MM.1S (cell line): ENCODE measurements around the gene SLC8A1.

Source experiments
- DNase-seq: peaks from one replicate; pipeline ENCODE4 v3.0.0-alpha.2; 2015
- H2AFZ ChIP-seq: fragments of 300-600 bp; sonication (generic); 2 replicates; pipeline ENCODE4 v1.6.0; 2016; ENCODE audit warnings: antibody characterized with exemption, low read length
- H3F3A ChIP-seq: fragments of 300-600 bp; sonication (generic); 2 replicates; pipeline ENCODE4 v1.6.1; 2016; ENCODE audit warnings: mild to moderate bottlenecking, antibody characterized with exemption, low read length, moderate library complexity, mixed read lengths; ENCODE audit not compliant: insufficient read depth
- H3K27ac ChIP-seq: fragments of 300-600 bp; sonication (generic); 2 replicates; pipeline ENCODE4 v1.5.1; 2016; ENCODE audit warnings: mild to moderate bottlenecking, low read length
- H3K27me3 ChIP-seq: fragments of 300-600 bp; sonication (generic); replicated peaks from 2 replicates; pipeline ENCODE4 v1.6.0; 2016; ENCODE audit warnings: low read length; ENCODE audit not compliant: insufficient read depth
- H3K36me3 ChIP-seq: fragments of 300-600 bp; sonication (generic); replicated peaks from 2 replicates; pipeline ENCODE4 v1.6.1; 2016; ENCODE audit warnings: mild to moderate bottlenecking, low read length, mixed read lengths; ENCODE audit not compliant: insufficient read depth
- H3K4me1 ChIP-seq: fragments of 300-600 bp; sonication (generic); 2 replicates; pipeline ENCODE4 v1.6.1; 2016; ENCODE audit warnings: low read length, mixed read lengths
- H3K4me2 ChIP-seq: fragments of 300-600 bp; sonication (generic); 2 replicates; pipeline ENCODE4 v1.6.0; 2016; ENCODE audit warnings: low read depth, low read length
- H3K4me3 ChIP-seq: fragments of 300-600 bp; sonication (generic); 2 replicates; pipeline ENCODE4 v1.5.1; 2016; ENCODE audit warnings: low read length, mixed read lengths
- H3K79me2 ChIP-seq: fragments of 300-600 bp; sonication (generic); 2 replicates; pipeline ENCODE4 v1.6.1; 2016; ENCODE audit warnings: mixed run types, low read length, mixed read lengths
- H3K9ac ChIP-seq: fragments of 300-600 bp; sonication (generic); 2 replicates; pipeline ENCODE4 v1.6.1; 2016; ENCODE audit warnings: low read length, mixed read lengths
- H3K9me2 ChIP-seq: fragments of 300-600 bp; sonication (generic); replicated peaks from 2 replicates; pipeline ENCODE4 v1.6.1; 2016; ENCODE audit warnings: mild to moderate bottlenecking, low read length, mixed read lengths; ENCODE audit not compliant: insufficient read depth
- H3K9me3 ChIP-seq: fragments of 300-600 bp; sonication (generic); replicated peaks from 2 replicates; pipeline ENCODE4 v1.6.1; 2016; ENCODE audit warnings: mild to moderate bottlenecking, low read length, mixed read lengths; ENCODE audit not compliant: insufficient read depth
- H4K20me1 ChIP-seq: fragments of 300-600 bp; sonication (generic); 2 replicates; pipeline ENCODE4 v1.6.1; 2016; ENCODE audit warnings: mild to moderate bottlenecking, low read length, moderate library complexity, mixed read lengths; ENCODE audit not compliant: insufficient read depth
- CTCF ChIP-seq: fragments of 300-600 bp; sonication (generic); IDR thresholded peaks from 2 replicates; pipeline ENCODE4 v1.5.1; 2016; ENCODE audit warnings: antibody characterized with exemption, low read length, mixed read lengths
- EZH2 ChIP-seq: fragments of 300-600 bp; sonication (generic); optimal IDR thresholded peaks from 2 replicates; pipeline ENCODE3; 2017; ENCODE audit warnings: low read depth, mild to moderate bottlenecking, antibody characterized with exemption, low read length, mixed read lengths
- EZH2phosphoT487 ChIP-seq: fragments of 300-600 bp; sonication (generic); IDR thresholded peaks from 2 replicates; pipeline ENCODE4 v1.6.1; 2018; ENCODE audit warnings: antibody characterized with exemption, low read length

SLC8A1 gene

GRCh38 chr2:40101131-40101575 is 350.7 kb downstream of the SLC8A1 start:
- H3K79me2 ChIP-seq = no peaks in the 10 kb centered on the region
- H2AFZ ChIP-seq = no peak overlapping the region
- DNase-seq = peak; percentile 18
- no peak overlapping the region for H3K4me2 ChIP-seq
- H3K9ac ChIP-seq = no peak overlapping the region
- no peaks in the 10 kb centered on the region for H4K20me1 ChIP-seq
- H3K4me3 ChIP-seq = no peak overlapping the region
- TF ChIP-seq EZH2phosphoT487 (no peak), CTCF (no peak), EZH2 (no peak)
- no peaks in the 10 kb centered on the region for H3F3A ChIP-seq
- H3K36me3 ChIP-seq = no peaks in the 10 kb centered on the region
- H3K27me3 ChIP-seq = no peaks in the 10 kb centered on the region
- H3K9me3 ChIP-seq = no peaks in the 10 kb centered on the region
- H3K9me2 ChIP-seq = no peaks in the 10 kb centered on the region
- 0 out of 2 replicates have a peak, but pooled peaks cover 6% of the 10 kb centered on the region for H3K4me1 ChIP-seq
- peak overlapping the region; percentile 5; the same call in 1 of the 2 replicates for H3K27ac ChIP-seq

GRCh38 chr2:40100676-40101075 is 351.2 kb downstream of the SLC8A1 start:
- H3K27me3 ChIP-seq = no peaks in the 10 kb centered on the region
- no peak for DNase-seq
- H3K79me2 ChIP-seq = no peaks in the 10 kb centered on the region
- no peaks in the 10 kb centered on the region for H3K9me2 ChIP-seq
- H3K36me3 ChIP-seq = no peaks in the 10 kb centered on the region
- H3F3A ChIP-seq = no peaks in the 10 kb centered on the region
- H3K4me3 ChIP-seq = no peak overlapping the region
- no peak overlapping the region for H3K9ac ChIP-seq
- H3K4me1 ChIP-seq = 0 out of 2 replicates have a peak, but pooled peaks cover 6% of the 10 kb centered on the region
- H3K4me2 ChIP-seq = no peak overlapping the region
- TF ChIP-seq CTCF (no peak), EZH2phosphoT487 (no peak), EZH2 (no peak)
- no peaks in the 10 kb centered on the region for H4K20me1 ChIP-seq
- no peaks in the 10 kb centered on the region for H3K9me3 ChIP-seq
- no peak overlapping the region for H3K27ac ChIP-seq
- H2AFZ ChIP-seq = no peak overlapping the region

GRCh38 chr2:40098786-40099470 is 353.0 kb downstream of the SLC8A1 start:
- Histone ChIP-seq H3K27ac (no peak overlapping the region), H3K36me3 (no peaks in the 10 kb centered on the region), H2AFZ (no peak overlapping the region), H3K4me1 (0 out of 2 replicates have a peak, but pooled peaks cover 6% of the 10 kb centered on the region), H3K9me2 (no peaks in the 10 kb centered on the region), H3K4me3 (no peak overlapping the region), H3F3A (no peaks in the 10 kb centered on the region), H3K9me3 (no peaks in the 10 kb centered on the region), H3K9ac (no peak overlapping the region), H4K20me1 (no peaks in the 10 kb centered on the region), H3K27me3 (no peaks in the 10 kb centered on the region), H3K79me2 (no peaks in the 10 kb centered on the region), H3K4me2 (no peak overlapping the region)
- DNase-seq = no peak
- TF ChIP-seq CTCF (no peak), EZH2phosphoT487 (no peak), EZH2 (no peak)
